GM12873 (cell line): ENCODE measurements around the gene CPNE2.

Experiments used
- CTCF ChIP-seq: IDR thresholded peaks from 2 replicates; pipeline ENCODE4 v1.5.1; 2012; ENCODE audit warnings: low read depth, mild to moderate bottlenecking, moderate library complexity, low read length, control low read depth; ENCODE audit not compliant: insufficient read depth; ENCODE audit errors: missing control alignments

Gene CPNE2

GRCh38 chr16:57159447-57159846, 67.1 kb downstream of the CPNE2 start:
- TF ChIP-seq CTCF: no peak

GRCh38 chr16:57163842-57164241, 71.5 kb downstream of the CPNE2 start:
- no peak for TF ChIP-seq CTCF

- TF ChIP-seq CTCF: no peak
Observed at GRCh38 chr16:57165483-57165882, 73.1 kb downstream of the CPNE2 start.

GRCh38 chr16:57165938-57166337, 73.6 kb downstream of the CPNE2 start:
- no peak for TF ChIP-seq CTCF

GRCh38 chr16:57166451-57166850, 74.1 kb downstream of the CPNE2 start:
- TF ChIP-seq CTCF: no peak

GRCh38 chr16:57166951-57167350, 74.6 kb downstream of the CPNE2 start:
- TF ChIP-seq CTCF: no peak

- no peak for TF ChIP-seq CTCF
Observed at GRCh38 chr16:57167538-57167937, 75.2 kb downstream of the CPNE2 start.
